ENCODE data around the gene TEF. TPM values are rescaled to one million over a fixed set of nuclear protein-coding genes. Genes with fewer than 3 reads are reported as not detected.
A peak's percentile ranks its signal among the peaks of the same experiment; 100 is the strongest.

TEF gene
- total and polyA plus RNA-seq, 2 experiments from 2014 or later: 2.3 to 7.2 TPM

DNA sequence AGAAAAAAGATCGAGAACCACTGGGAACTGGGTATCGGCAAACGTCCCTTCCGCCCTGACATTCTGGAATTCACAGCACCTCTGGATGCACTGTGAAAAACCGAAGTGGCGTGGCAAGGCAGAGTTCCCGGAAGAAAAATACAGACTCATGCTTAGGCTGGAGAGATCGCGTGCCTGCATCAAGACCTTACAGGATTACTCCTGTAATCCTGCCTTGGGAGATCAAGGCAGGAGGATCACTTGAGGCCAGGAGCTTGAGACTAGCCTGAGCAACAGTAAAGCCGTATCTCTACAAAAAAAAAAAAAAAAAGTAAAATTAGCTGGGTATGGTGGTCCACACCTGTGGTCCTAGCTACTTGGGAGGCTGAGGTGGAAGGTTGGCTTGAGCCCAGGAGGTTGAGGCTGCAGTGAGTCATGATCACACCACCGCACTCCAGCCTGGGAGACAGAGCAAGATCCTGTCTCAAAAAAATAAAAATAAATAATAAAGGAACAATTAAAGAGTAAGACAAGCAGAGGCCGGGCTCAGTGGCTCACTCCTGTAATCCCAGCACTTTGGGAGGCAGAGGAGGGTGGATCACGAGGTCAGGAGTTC lies 19.9 kb upstream of the TEF start:
- no peak overlapping the region for H3K4me3 ChIP-seq
- peaks cover 13% of the 10 kb centered on the region; the same call in 1 of the 2 replicates for H3F3A ChIP-seq (replicated peaks; ENCODE audit: low read depth)
- no peaks in the 10 kb centered on the region for H3K9me2 ChIP-seq (ENCODE audit: insufficient read depth)
- no peak for ATAC-seq
- Mint-ChIP-seq H3K9me3 (no peaks in the 10 kb centered on the region), H3K27ac (no peak overlapping the region), H3K4me3 (no peak overlapping the region), H3K36me3 (ENCODE audit: low read depth) (peaks cover 2% of the 10 kb centered on the region; the same call in 1 of the 3 replicates), H3K4me1 (peaks cover 46% of the 10 kb centered on the region), H3K27me3 (ENCODE audit: insufficient read depth, low read depth, poor library complexity) (peaks cover 6% of the 10 kb centered on the region)
- H2AFZ ChIP-seq: no peak overlapping the region
- H3K36me3 ChIP-seq (ENCODE audit: insufficient read depth): no peaks in the 10 kb centered on the region
- TF ChIP-seq STAT1 (IDR thresholded peaks at IDR 0.05; ENCODE audit: unreplicated experiment): no peak
- TF ChIP-seq, protein P1, sequence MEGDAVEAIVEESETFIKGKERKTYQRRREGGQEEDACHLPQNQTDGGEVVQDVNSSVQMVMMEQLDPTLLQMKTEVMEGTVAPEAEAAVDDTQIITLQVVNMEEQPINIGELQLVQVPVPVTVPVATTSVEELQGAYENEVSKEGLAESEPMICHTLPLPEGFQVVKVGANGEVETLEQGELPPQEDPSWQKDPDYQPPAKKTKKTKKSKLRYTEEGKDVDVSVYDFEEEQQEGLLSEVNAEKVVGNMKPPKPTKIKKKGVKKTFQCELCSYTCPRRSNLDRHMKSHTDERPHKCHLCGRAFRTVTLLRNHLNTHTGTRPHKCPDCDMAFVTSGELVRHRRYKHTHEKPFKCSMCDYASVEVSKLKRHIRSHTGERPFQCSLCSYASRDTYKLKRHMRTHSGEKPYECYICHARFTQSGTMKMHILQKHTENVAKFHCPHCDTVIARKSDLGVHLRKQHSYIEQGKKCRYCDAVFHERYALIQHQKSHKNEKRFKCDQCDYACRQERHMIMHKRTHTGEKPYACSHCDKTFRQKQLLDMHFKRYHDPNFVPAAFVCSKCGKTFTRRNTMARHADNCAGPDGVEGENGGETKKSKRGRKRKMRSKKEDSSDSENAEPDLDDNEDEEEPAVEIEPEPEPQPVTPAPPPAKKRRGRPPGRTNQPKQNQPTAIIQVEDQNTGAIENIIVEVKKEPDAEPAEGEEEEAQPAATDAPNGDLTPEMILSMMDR (conservative IDR thresholded peaks at IDR 0.05; ENCODE audit: low read depth in 2 of 2): no peak
- TF ChIP-seq EZH2phosphoT487 (IDR thresholded peaks at IDR 0.05; ENCODE audit: unreplicated experiment): no peak
- TF ChIP-seq, protein P2, sequence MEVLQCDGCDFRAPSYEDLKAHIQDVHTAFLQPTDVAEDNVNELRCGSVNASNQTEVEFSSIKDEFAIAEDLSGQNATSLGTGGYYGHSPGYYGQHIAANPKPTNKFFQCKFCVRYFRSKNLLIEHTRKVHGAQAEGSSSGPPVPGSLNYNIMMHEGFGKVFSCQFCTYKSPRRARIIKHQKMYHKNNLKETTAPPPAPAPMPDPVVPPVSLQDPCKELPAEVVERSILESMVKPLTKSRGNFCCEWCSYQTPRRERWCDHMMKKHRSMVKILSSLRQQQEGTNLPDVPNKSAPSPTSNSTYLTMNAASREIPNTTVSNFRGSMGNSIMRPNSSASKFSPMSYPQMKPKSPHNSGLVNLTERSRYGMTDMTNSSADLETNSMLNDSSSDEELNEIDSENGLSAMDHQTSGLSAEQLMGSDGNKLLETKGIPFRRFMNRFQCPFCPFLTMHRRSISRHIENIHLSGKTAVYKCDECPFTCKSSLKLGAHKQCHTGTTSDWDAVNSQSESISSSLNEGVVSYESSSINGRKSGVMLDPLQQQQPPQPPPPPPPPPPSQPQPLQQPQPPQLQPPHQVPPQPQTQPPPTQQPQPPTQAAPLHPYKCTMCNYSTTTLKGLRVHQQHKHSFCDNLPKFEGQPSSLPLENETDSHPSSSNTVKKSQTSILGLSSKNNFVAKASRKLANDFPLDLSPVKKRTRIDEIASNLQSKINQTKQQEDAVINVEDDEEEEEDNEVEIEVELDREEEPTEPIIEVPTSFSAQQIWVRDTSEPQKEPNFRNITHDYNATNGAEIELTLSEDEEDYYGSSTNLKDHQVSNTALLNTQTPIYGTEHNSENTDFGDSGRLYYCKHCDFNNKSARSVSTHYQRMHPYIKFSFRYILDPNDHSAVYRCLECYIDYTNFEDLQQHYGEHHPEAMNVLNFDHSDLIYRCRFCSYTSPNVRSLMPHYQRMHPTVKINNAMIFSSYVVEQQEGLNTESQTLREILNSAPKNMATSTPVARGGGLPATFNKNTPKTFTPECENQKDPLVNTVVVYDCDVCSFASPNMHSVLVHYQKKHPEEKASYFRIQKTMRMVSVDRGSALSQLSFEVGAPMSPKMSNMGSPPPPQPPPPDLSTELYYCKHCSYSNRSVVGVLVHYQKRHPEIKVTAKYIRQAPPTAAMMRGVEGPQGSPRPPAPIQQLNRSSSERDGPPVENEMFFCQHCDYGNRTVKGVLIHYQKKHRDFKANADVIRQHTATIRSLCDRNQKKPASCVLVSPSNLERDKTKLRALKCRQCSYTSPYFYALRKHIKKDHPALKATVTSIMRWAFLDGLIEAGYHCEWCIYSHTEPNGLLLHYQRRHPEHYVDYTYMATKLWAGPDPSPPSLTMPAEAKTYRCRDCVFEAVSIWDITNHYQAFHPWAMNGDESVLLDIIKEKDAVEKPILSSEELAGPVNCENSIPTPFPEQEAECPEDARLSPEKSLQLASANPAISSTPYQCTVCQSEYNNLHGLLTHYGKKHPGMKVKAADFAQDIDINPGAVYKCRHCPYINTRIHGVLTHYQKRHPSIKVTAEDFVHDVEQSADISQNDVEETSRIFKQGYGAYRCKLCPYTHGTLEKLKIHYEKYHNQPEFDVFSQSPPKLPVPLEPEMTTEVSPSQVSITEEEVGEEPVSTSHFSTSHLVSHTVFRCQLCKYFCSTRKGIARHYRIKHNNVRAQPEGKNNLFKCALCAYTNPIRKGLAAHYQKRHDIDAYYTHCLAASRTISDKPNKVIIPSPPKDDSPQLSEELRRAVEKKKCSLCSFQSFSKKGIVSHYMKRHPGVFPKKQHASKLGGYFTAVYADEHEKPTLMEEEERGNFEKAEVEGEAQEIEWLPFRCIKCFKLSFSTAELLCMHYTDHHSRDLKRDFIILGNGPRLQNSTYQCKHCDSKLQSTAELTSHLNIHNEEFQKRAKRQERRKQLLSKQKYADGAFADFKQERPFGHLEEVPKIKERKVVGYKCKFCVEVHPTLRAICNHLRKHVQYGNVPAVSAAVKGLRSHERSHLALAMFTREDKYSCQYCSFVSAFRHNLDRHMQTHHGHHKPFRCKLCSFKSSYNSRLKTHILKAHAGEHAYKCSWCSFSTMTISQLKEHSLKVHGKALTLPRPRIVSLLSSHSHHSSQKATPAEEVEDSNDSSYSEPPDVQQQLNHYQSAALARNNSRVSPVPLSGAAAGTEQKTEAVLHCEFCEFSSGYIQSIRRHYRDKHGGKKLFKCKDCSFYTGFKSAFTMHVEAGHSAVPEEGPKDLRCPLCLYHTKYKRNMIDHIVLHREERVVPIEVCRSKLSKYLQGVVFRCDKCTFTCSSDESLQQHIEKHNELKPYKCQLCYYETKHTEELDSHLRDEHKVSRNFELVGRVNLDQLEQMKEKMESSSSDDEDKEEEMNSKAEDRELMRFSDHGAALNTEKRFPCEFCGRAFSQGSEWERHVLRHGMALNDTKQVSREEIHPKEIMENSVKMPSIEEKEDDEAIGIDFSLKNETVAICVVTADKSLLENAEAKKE (CRISPR knock-in tag; IDR thresholded peaks at IDR 0.05): no peak
- no peak for TF ChIP-seq ZNF331 (CRISPR knock-in tag; IDR thresholded peaks at IDR 0.05; ENCODE audit: low read depth)
- no peak for TF ChIP-seq CREB1 (CRISPR knock-in tag; IDR thresholded peaks at IDR 0.05; ENCODE audit: low read depth)
- no peak for TF ChIP-seq POLR2AphosphoS5 (IDR thresholded peaks at IDR 0.05; ENCODE audit: low read depth)
- TF ChIP-seq NANOG (IDR thresholded peaks at IDR 0.05; ENCODE audit: borderline replicate concordance): no peak
- no peak for TF ChIP-seq EZH2 (IDR thresholded peaks at IDR 0.05; ENCODE audit: low read depth, unreplicated experiment)
- TF ChIP-seq, protein P3, sequence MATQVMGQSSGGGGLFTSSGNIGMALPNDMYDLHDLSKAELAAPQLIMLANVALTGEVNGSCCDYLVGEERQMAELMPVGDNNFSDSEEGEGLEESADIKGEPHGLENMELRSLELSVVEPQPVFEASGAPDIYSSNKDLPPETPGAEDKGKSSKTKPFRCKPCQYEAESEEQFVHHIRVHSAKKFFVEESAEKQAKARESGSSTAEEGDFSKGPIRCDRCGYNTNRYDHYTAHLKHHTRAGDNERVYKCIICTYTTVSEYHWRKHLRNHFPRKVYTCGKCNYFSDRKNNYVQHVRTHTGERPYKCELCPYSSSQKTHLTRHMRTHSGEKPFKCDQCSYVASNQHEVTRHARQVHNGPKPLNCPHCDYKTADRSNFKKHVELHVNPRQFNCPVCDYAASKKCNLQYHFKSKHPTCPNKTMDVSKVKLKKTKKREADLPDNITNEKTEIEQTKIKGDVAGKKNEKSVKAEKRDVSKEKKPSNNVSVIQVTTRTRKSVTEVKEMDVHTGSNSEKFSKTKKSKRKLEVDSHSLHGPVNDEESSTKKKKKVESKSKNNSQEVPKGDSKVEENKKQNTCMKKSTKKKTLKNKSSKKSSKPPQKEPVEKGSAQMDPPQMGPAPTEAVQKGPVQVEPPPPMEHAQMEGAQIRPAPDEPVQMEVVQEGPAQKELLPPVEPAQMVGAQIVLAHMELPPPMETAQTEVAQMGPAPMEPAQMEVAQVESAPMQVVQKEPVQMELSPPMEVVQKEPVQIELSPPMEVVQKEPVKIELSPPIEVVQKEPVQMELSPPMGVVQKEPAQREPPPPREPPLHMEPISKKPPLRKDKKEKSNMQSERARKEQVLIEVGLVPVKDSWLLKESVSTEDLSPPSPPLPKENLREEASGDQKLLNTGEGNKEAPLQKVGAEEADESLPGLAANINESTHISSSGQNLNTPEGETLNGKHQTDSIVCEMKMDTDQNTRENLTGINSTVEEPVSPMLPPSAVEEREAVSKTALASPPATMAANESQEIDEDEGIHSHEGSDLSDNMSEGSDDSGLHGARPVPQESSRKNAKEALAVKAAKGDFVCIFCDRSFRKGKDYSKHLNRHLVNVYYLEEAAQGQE (IDR thresholded peaks at IDR 0.05; ENCODE audit: unreplicated experiment): no peak
- TF ChIP-seq JUNB (IDR thresholded peaks at IDR 0.05; ENCODE audit: unreplicated experiment): no peak
- TF ChIP-seq ZNF114 (CRISPR knock-in tag; IDR thresholded peaks at IDR 0.05): no peak
- TF ChIP-seq, protein P4, sequence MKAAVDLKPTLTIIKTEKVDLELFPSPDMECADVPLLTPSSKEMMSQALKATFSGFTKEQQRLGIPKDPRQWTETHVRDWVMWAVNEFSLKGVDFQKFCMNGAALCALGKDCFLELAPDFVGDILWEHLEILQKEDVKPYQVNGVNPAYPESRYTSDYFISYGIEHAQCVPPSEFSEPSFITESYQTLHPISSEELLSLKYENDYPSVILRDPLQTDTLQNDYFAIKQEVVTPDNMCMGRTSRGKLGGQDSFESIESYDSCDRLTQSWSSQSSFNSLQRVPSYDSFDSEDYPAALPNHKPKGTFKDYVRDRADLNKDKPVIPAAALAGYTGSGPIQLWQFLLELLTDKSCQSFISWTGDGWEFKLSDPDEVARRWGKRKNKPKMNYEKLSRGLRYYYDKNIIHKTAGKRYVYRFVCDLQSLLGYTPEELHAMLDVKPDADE (IDR thresholded peaks at IDR 0.05): no peak
- DNase-seq (ENCODE audit: low spot score): no peak
- H3K4me1 ChIP-seq (ENCODE audit: insufficient read depth): peaks cover 32% of the 10 kb centered on the region
- peak overlapping the region; percentile 42; the same call in 1 of the 2 replicates for H3K27ac ChIP-seq (ENCODE audit: low read depth)
- no peaks in the 10 kb centered on the region for H3K79me2 ChIP-seq (replicated peaks; ENCODE audit: insufficient read depth)
- no peaks in the 10 kb centered on the region for H4K20me1 ChIP-seq (replicated peaks; ENCODE audit: insufficient read depth)
- H3K27me3 ChIP-seq (ENCODE audit: insufficient read depth): no peaks in the 10 kb centered on the region
- no peak overlapping the region for H3K4me2 ChIP-seq
